Type B pancreatic cell (in vitro differentiated cells): ENCODE measurements around the gene KRT33A. TPM values are rescaled to one million over a fixed set of nuclear protein-coding genes. Genes with fewer than 3 reads are reported as not detected.
A peak's percentile ranks its signal among the peaks of the same experiment; 100 is the strongest.

ENCODE experiments used
- DNase-seq: peaks from one replicate; pipeline ENCODE4 v3.0.0; 2021; ENCODE audit warnings: mixed read lengths; ENCODE audit not compliant: unreplicated experiment; ENCODE audit errors: extremely low spot score
- H3K27ac Mint-ChIP-seq: 2 replicates; pipeline ENCODE4 v1.8.0; 2021; ENCODE audit warnings: mild to moderate bottlenecking, mixed read lengths
- H3K27me3 Mint-ChIP-seq: 2 replicates; pipeline ENCODE4 v1.8.0; 2021; ENCODE audit warnings: mixed read lengths
- H3K36me3 Mint-ChIP-seq: 2 replicates; pipeline ENCODE4 v1.8.0; 2021; ENCODE audit warnings: mixed read lengths
- H3K4me1 Mint-ChIP-seq: one replicate; pipeline ENCODE4 v1.8.0; 2021; ENCODE audit warnings: mixed read lengths; ENCODE audit not compliant: unreplicated experiment
- H3K4me3 Mint-ChIP-seq: 2 replicates; pipeline ENCODE4 v1.8.0; 2021; ENCODE audit warnings: mild to moderate bottlenecking, mixed read lengths
- H3K9me3 Mint-ChIP-seq: 2 replicates; pipeline ENCODE4 v1.8.0; 2021; ENCODE audit warnings: mixed read lengths
- total RNA-seq: library from RNA; stranded (reverse); gene quantifications from 2 replicates; pipeline ENCODE4 v1.2.1, GENCODE V29; 2021; ENCODE audit warnings: low replicate concordance
- TF ChIP-seq, protein P1 (sequence below): fragments of 200-600 bp; sonication (generic); conservative IDR thresholded peaks from 2 replicates; pipeline ENCODE4 v1.5.0; 2021; ENCODE audit warnings: antibody characterized with exemption, mild to moderate bottlenecking

Gene KRT33A
- total RNA-seq, 1 donor from 2014 or later, result 0.24 TPM

DNA sequence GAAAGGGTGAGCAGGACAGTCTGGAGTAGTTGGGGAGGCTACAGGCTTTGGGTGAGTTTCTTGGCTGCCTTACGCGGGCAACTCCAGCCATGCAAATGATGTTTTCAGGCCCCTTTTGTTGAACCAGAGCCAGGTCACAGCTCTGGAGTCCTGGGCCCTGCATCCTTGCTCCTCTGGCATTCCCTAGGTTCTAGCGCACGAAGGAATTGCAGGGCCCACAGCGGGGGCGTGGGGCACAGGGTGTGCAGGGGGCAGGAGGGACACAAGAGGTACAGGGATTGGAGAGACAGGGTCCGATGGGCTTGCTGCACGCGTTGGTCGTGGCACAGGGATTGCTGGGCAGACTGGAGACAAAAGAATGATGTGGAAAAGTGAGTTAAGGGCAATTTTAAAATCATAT, 43.2 kb upstream of the KRT33A start:
- H3K4me3 Mint-ChIP-seq, result no peak overlapping the region
- H3K27me3 Mint-ChIP-seq, result no peaks in the 10 kb centered on the region
- TF ChIP-seq, protein P1, sequence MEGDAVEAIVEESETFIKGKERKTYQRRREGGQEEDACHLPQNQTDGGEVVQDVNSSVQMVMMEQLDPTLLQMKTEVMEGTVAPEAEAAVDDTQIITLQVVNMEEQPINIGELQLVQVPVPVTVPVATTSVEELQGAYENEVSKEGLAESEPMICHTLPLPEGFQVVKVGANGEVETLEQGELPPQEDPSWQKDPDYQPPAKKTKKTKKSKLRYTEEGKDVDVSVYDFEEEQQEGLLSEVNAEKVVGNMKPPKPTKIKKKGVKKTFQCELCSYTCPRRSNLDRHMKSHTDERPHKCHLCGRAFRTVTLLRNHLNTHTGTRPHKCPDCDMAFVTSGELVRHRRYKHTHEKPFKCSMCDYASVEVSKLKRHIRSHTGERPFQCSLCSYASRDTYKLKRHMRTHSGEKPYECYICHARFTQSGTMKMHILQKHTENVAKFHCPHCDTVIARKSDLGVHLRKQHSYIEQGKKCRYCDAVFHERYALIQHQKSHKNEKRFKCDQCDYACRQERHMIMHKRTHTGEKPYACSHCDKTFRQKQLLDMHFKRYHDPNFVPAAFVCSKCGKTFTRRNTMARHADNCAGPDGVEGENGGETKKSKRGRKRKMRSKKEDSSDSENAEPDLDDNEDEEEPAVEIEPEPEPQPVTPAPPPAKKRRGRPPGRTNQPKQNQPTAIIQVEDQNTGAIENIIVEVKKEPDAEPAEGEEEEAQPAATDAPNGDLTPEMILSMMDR, result no peak
- no peak overlapping the region for H3K27ac Mint-ChIP-seq
- no peaks in the 10 kb centered on the region for H3K36me3 Mint-ChIP-seq
- DNase-seq, result no peak
- no peaks in the 10 kb centered on the region for H3K9me3 Mint-ChIP-seq
- H3K4me1 Mint-ChIP-seq, result peaks cover 12% of the 10 kb centered on the region

DNA sequence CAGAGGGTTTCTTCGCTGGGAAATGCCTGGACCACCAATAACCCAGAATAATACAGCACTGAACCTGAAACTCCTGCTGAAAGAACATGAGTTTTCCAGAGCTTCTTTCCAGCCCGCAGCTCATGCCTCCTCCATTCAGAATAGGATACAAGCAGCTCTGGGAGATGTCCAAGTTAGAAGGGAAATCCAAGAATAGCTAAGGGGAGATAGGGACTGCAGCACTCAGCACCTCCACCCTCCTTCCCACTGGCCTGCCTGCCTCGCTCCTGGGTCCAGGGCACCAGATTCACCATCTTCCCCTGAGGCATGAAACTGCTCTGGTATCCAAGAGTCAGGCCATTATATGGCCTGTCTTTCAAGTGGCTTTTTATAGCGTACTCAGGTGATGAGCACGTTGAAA, 42.7 kb upstream of the KRT33A start:
- no peak overlapping the region for H3K27ac Mint-ChIP-seq
- no peaks in the 10 kb centered on the region for H3K36me3 Mint-ChIP-seq
- DNase-seq, result no peak
- H3K9me3 Mint-ChIP-seq, result no peaks in the 10 kb centered on the region
- TF ChIP-seq, protein P1, result no peak
- H3K4me1 Mint-ChIP-seq, result peaks cover 12% of the 10 kb centered on the region
- no peak overlapping the region for H3K4me3 Mint-ChIP-seq
- no peaks in the 10 kb centered on the region for H3K27me3 Mint-ChIP-seq

DNA sequence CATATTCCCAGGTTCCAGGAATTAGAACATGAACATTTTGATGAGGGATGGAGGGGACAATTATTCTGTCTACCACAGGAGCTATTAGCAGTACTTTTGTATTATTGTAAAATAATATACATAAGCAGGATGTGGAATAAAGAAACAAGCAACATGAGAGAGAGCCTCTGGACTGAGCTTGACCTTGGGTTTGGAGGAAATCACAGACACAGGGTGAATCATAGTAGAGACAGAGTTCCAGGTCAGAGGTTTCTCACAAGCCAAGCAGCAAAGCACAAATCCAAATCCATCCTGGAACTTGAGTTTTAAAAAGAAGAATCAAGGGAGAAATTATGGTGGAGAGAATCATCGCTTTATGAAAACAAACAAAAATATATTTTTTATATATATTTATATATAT, 41.6 kb upstream of the KRT33A start:
- H3K4me3 Mint-ChIP-seq, result no peak overlapping the region
- no peaks in the 10 kb centered on the region for H3K36me3 Mint-ChIP-seq
- H3K4me1 Mint-ChIP-seq, result peaks cover 12% of the 10 kb centered on the region
- DNase-seq, result no peak
- TF ChIP-seq, protein P1, result no peak
- no peaks in the 10 kb centered on the region for H3K27me3 Mint-ChIP-seq
- no peaks in the 10 kb centered on the region for H3K9me3 Mint-ChIP-seq
- no peak overlapping the region for H3K27ac Mint-ChIP-seq

DNA sequence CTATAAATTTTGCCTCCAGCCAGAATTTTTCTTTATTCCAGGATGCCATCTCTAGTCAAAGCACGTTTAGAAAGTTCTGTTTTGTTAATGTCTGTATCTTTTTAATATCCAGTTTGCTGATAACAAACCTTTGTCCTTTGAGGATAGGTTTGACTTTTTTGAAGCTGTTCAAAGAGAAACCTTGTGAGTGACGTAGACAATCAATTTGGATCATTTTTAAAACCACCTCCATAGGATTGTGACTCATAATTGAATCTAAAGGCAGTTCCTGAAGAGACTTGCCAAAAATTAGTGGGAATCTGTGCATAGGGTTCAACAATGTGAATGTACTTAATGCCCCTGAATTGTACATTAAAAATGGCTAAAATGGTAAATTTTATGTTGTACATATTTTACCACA, 40.9 kb upstream of the KRT33A start:
- Mint-ChIP-seq H3K27me3 (no peaks in the 10 kb centered on the region), H3K4me1 (peaks cover 12% of the 10 kb centered on the region), H3K36me3 (no peaks in the 10 kb centered on the region), H3K4me3 (no peak overlapping the region), H3K9me3 (peaks cover 3% of the 10 kb centered on the region), H3K27ac (no peak overlapping the region)
- no peak for DNase-seq
- TF ChIP-seq, protein P1, result no peak

DNA sequence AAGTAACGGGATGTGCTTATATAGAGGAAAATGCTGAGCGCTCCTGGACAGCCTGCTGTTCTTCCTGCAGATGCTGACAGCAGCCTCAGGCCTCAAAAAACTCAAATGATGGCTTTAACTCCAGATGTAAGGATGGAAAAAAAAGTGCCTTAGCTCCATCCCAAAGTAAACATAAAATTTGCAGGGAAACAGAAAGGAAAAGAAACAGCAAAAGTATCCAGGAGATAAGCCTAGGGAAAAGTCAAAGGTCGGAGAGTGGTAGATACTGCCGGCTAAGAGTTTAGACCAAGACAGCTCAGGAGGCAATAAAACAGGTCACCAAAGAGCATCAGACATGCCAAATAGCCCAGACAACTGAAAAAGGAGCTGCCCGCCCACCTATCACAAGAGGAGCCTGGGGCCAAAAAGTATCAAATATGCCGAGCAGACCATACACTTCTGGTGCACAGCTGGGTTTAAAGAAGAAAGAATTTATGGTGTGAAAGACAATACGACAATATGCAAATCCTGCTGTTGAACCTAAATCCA, 39.8 kb upstream of the KRT33A start:
- Mint-ChIP-seq H3K27me3 (no peaks in the 10 kb centered on the region), H3K4me1 (peaks cover 12% of the 10 kb centered on the region), H3K36me3 (no peaks in the 10 kb centered on the region), H3K4me3 (no peak overlapping the region), H3K9me3 (peaks cover 7% of the 10 kb centered on the region), H3K27ac (peak overlapping the region; percentile 24)
- TF ChIP-seq, protein P1, result no peak
- DNase-seq, result no peak

DNA sequence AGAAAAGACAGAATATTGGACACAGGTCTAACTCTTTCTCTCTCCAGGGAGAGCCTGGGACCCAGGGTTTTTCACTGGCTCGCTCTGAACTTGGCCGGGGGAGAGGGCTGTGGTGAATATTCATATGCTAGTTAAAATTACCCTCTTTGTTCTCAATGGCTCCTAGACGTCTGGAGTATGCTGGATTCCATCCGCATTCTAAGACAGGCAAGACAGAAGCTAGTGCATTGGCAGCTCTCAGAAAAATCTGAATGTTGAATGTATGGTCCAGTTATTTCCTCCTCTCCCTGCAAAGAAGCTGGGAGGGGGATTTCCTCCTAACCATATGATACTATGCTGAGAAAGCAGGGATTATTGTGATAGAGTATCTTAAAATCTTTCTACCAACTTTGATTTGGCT, 37.0 kb upstream of the KRT33A start:
- Mint-ChIP-seq H3K4me1 (peaks cover 12% of the 10 kb centered on the region), H3K9me3 (peaks cover 7% of the 10 kb centered on the region), H3K27ac (no peak overlapping the region), H3K27me3 (no peaks in the 10 kb centered on the region), H3K36me3 (no peaks in the 10 kb centered on the region), H3K4me3 (no peak overlapping the region)
- TF ChIP-seq, protein P1, result no peak
- DNase-seq, result no peak
